ENCODE results near the gene NCOR1.
A peak's percentile ranks its signal among the peaks of the same experiment; 100 is the strongest.
"Not testable (repeated sequence)": the region's sequence is repeated elsewhere in the genome, so short reads cannot be mapped to it uniquely, and the experiment has no call there.

Gene NCOR1

GRCh38 chr17:16243801-16244567, 28.6 kb upstream of the NCOR1 start:
- peak overlapping the region; percentile 95 for H3K27ac Mint-ChIP-seq
- H3K4me1 Mint-ChIP-seq, result peaks cover 12% of the 10 kb centered on the region
- no peak overlapping the region for H3K4me3 Mint-ChIP-seq
- H3K9me3 Mint-ChIP-seq, result peaks cover 4% of the 10 kb centered on the region
- peaks cover 35% of the 10 kb centered on the region for H3K36me3 Mint-ChIP-seq (ENCODE audit: low read depth)
- TF ChIP-seq CTCF (IDR thresholded peaks at IDR 0.05), result no peak
- H3K27me3 Mint-ChIP-seq (ENCODE audit: low read depth, poor library complexity), result no peaks in the 10 kb centered on the region
- DNase-seq, result no peak

- DNase-seq, result no peak
- Mint-ChIP-seq H3K36me3 (ENCODE audit: low read depth) (peaks cover 30% of the 10 kb centered on the region), H3K27ac (peak overlapping the region; percentile 95), H3K27me3 (ENCODE audit: low read depth, poor library complexity) (no peaks in the 10 kb centered on the region), H3K4me3 (no peak overlapping the region), H3K9me3 (peaks cover 4% of the 10 kb centered on the region), H3K4me1 (peaks cover 12% of the 10 kb centered on the region)
- TF ChIP-seq CTCF (IDR thresholded peaks at IDR 0.05), result no peak
Measured at GRCh38 chr17:16243385-16243784, 28.1 kb upstream of the NCOR1 start.

GRCh38 chr17:16241906-16242399, 26.6 kb upstream of the NCOR1 start:
- no peak for DNase-seq
- Mint-ChIP-seq H3K4me1 (peaks cover 12% of the 10 kb centered on the region), H3K9me3 (peaks cover 1% of the 10 kb centered on the region)

GRCh38 chr17:16239931-16240330, 24.6 kb upstream of the NCOR1 start:
- H3K36me3 Mint-ChIP-seq (ENCODE audit: low read depth), result peaks cover 23% of the 10 kb centered on the region
- no peaks in the 10 kb centered on the region for H3K9me3 Mint-ChIP-seq
- no peak for TF ChIP-seq CTCF (IDR thresholded peaks at IDR 0.05)
- no peak overlapping the region for H3K27ac Mint-ChIP-seq
- H3K4me1 Mint-ChIP-seq, result peaks cover 12% of the 10 kb centered on the region
- DNase-seq, result no peak
- no peaks in the 10 kb centered on the region for H3K27me3 Mint-ChIP-seq (ENCODE audit: low read depth, poor library complexity)
- H3K4me3 Mint-ChIP-seq, result no peak overlapping the region

More at GRCh38 chr17:16241906-16242399, 26.6 kb upstream of the NCOR1 start:
- TF ChIP-seq CTCF (IDR thresholded peaks at IDR 0.05), result no peak
- peaks cover 16% of the 10 kb centered on the region for H3K36me3 Mint-ChIP-seq (ENCODE audit: low read depth)
- H3K27ac Mint-ChIP-seq, result peak overlapping the region; percentile 54
- H3K4me3 Mint-ChIP-seq, result no peak overlapping the region
- H3K27me3 Mint-ChIP-seq (ENCODE audit: low read depth, poor library complexity), result no peaks in the 10 kb centered on the region

GRCh38 chr17:16232391-16232790, 17.1 kb upstream of the NCOR1 start:
- Mint-ChIP-seq H3K36me3 (ENCODE audit: low read depth) (peaks cover 27% of the 10 kb centered on the region), H3K4me1 (no peaks in the 10 kb centered on the region), H3K9me3 (no peaks in the 10 kb centered on the region), H3K27me3 (ENCODE audit: low read depth, poor library complexity) (no peaks in the 10 kb centered on the region), H3K27ac (no peak overlapping the region), H3K4me3 (no peak overlapping the region)
- no peak for TF ChIP-seq CTCF (IDR thresholded peaks at IDR 0.05)
- no peak for DNase-seq

- not testable (repeated sequence) for DNase-seq; H3K4me3 Mint-ChIP-seq; H3K9me3 Mint-ChIP-seq; H3K27me3 Mint-ChIP-seq (ENCODE audit: low read depth, poor library complexity); H3K4me1 Mint-ChIP-seq
- H3K36me3 Mint-ChIP-seq (ENCODE audit: low read depth), result peaks cover 14% of the 10 kb centered on the region
- H3K27ac Mint-ChIP-seq, result peak overlapping the region; percentile 3
Measured at GRCh38 chr17:16229912-16230561, 14.7 kb upstream of the NCOR1 start.
